ENCODE measurements around the gene PBOV1. TPM values are rescaled to one million over a fixed set of nuclear protein-coding genes. Genes with fewer than 3 reads are reported as not detected.
A peak's percentile ranks its signal among the peaks of the same experiment; 100 is the strongest.
"Not testable (repeated sequence)": the region's sequence is repeated elsewhere in the genome, so short reads cannot be mapped to it uniquely, and the experiment has no call there.

PBOV1 gene
- total RNA-seq, 2 donors from 2014 or later: not detected

GRCh38 chr6:138222901-138223546 is 4.7 kb upstream of the PBOV1 start:
- no peak for DNase-seq (ENCODE audit: low spot score)
- intact Hi-C loops (cut with DNase I): no loop called here
- H3K27me3 ChIP-seq (replicated peaks; ENCODE audit: insufficient read depth): no peaks in the 10 kb centered on the region
- peaks cover 3% of the 10 kb centered on the region for H3K4me1 ChIP-seq (replicated peaks)
- H3K27ac ChIP-seq: peak overlapping the region in 1 of 2 donors; percentile 18
- 67% methylated on average over 4 of the region's 4 CpGs for WGBS
- H3K4me3 ChIP-seq: no peak overlapping the region
- H3K9me3 ChIP-seq: no peaks in the 10 kb centered on the region
- no peaks in the 10 kb centered on the region for H3K36me3 ChIP-seq
- no peak for TF ChIP-seq POLR2AphosphoS5 (IDR thresholded peaks at IDR 0.05)

- DNase-seq (ENCODE audit: low spot score): no peak
These were observed 1.6 kb upstream of the PBOV1 start for GRCh38 chr6:138219901-138220300.

GRCh38 chr6:138219398-138219797 is 1.1 kb upstream of the PBOV1 start:
- intact Hi-C loops (cut with DNase I): no loop called here
- no peaks in the 10 kb centered on the region for H3K36me3 ChIP-seq
- no peaks in the 10 kb centered on the region for H3K9me3 ChIP-seq
- 93% methylated on average over 3 of the region's 3 CpGs for WGBS
- TF ChIP-seq POLR2A (IDR thresholded peaks at IDR 0.05) (no peak), POLR2AphosphoS5 (IDR thresholded peaks at IDR 0.05) (no peak), CTCF (IDR thresholded peaks at IDR 0.05) (no peak)
- peak overlapping the region in 1 of 2 donors; percentile 54 for H3K27ac ChIP-seq
- H3K4me1 ChIP-seq (replicated peaks): peaks cover 8% of the 10 kb centered on the region
- H3K27me3 ChIP-seq (replicated peaks; ENCODE audit: insufficient read depth): no peaks in the 10 kb centered on the region
- DNase-seq (ENCODE audit: low spot score): no peak
- no peak overlapping the region for H3K4me3 ChIP-seq

More at GRCh38 chr6:138219901-138220300, 1.6 kb upstream of the PBOV1 start:
- H3K4me1 ChIP-seq (replicated peaks): peaks cover 8% of the 10 kb centered on the region
- intact Hi-C loops (cut with DNase I): no loop called here
- TF ChIP-seq CTCF (IDR thresholded peaks at IDR 0.05) (no peak), POLR2AphosphoS5 (IDR thresholded peaks at IDR 0.05) (no peak), POLR2A (IDR thresholded peaks at IDR 0.05) (no peak)
- H3K27me3 ChIP-seq (replicated peaks; ENCODE audit: insufficient read depth): no peaks in the 10 kb centered on the region
- H3K36me3 ChIP-seq: no peaks in the 10 kb centered on the region
- 97% methylated on average over 4 of the region's 4 CpGs for WGBS
- H3K4me3 ChIP-seq: no peak overlapping the region
- no peaks in the 10 kb centered on the region for H3K9me3 ChIP-seq
- H3K27ac ChIP-seq: no peak overlapping the region

- 48% methylated on average over 7 of the region's 7 CpGs for WGBS
- H3K4me3 ChIP-seq: no peak overlapping the region
- intact Hi-C loops (cut with DNase I): no loop called here
- H3K4me1 ChIP-seq (replicated peaks): peaks cover 8% of the 10 kb centered on the region
- H3K27me3 ChIP-seq (replicated peaks; ENCODE audit: insufficient read depth): no peaks in the 10 kb centered on the region
- TF ChIP-seq POLR2AphosphoS5 (IDR thresholded peaks at IDR 0.05): peak; percentile 64
- TF ChIP-seq CTCF (IDR thresholded peaks at IDR 0.05): no peak
- DNase-seq (ENCODE audit: low spot score): peak; percentile 49
- no peaks in the 10 kb centered on the region for H3K36me3 ChIP-seq
- peak overlapping the region; percentile 44 to 68 for H3K27ac ChIP-seq
- H3K9me3 ChIP-seq: no peaks in the 10 kb centered on the region
These were observed 3.1 kb downstream of the PBOV1 start for GRCh38 chr6:138215093-138215782.

- 98% methylated on average over 2 of the region's 2 CpGs for WGBS
- H3K27ac ChIP-seq; H3K9me3 ChIP-seq; H3K27me3 ChIP-seq (replicated peaks; ENCODE audit: insufficient read depth); DNase-seq (ENCODE audit: low spot score); intact Hi-C loops (cut with DNase I); H3K36me3 ChIP-seq; H3K4me1 ChIP-seq (replicated peaks); H3K4me3 ChIP-seq: not testable (repeated sequence)
These were observed 5.8 kb downstream of the PBOV1 start for GRCh38 chr6:138212530-138212929.

- Histone ChIP-seq H3K9me3 (no peaks in the 10 kb centered on the region), H3K36me3 (no peaks in the 10 kb centered on the region), H3K27me3 (replicated peaks; ENCODE audit: insufficient read depth) (no peaks in the 10 kb centered on the region), H3K4me1 (replicated peaks) (peaks cover 5% of the 10 kb centered on the region), H3K4me3 (no peak overlapping the region), H3K27ac (no peak overlapping the region)
- TF ChIP-seq POLR2AphosphoS5 (IDR thresholded peaks at IDR 0.05) (no peak), POLR2A (IDR thresholded peaks at IDR 0.05) (no peak), CTCF (IDR thresholded peaks at IDR 0.05) (no peak)
- intact Hi-C loops (cut with DNase I): no loop called here
- no peak for DNase-seq (ENCODE audit: low spot score)
- WGBS: 58% methylated on average over 5 of the region's 5 CpGs
These were observed 6.7 kb downstream of the PBOV1 start for GRCh38 chr6:138211601-138212000.

Data from prostate gland (tissue), 2 donors.